NCI-H748 (cell line): ENCODE data around the gene TFCP2L1.

Experiments used
- DNase-seq: peaks from one replicate; lab custom pipeline; 2025; ENCODE audit not compliant: unreplicated experiment; lab: John Stamatoyannopoulos, UW

Gene TFCP2L1

DNA sequence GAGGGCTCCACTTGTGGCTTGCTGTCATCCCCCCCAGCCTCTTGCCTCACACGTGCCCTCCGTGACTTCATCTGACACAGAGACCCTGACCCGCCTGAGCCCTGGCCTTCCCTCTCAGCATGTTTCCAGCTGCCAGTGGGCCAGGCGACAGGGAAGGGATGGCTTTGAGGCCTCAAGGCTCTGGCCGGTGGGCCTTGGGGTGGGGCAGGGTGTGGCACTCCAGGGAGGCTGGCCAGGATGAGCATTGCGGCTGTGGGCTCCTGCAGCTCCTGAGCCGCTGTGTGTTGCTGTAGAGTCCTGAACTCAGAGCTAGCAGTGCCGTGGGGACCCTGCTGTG is 85.0 kb downstream of the TFCP2L1 start:
- DNase-seq = no peak

DNA sequence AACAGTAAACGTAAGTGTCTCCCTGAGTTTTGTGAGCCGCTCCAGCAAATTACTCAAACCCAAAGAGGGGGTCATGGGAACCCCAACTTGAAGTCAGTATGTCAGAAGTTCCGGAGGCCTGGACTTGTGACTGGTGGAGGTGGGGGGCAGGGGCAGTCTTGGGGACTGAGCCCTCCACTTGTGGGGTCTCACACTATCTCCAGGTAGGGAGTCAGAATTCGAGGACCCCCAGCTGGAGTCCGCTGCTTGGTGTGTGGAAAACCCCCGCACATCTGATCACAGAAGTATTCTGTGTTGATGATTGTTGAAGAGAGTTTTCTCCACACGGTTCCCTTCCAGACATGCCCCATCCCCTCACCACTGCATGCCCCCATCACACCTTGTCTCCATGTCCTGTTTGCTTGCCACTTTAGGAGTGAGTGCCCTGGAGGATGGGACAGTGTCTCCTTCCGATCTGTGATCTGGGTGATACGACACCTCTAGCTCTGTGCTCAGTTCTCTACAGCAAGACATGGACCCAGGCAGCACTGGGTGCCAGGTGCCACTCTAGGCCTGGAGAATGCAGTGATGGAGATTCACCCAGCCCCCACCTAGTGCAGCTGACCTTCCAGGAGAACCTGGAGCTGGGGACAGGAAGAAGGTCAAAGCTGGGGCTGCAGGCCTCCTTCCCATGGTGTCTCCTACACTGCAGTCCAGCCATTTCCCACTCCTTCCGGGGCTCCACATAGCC is 85.6 kb downstream of the TFCP2L1 start:
- DNase-seq = no peak

- no peak for DNase-seq
Observed at GRCh38 chr2:121197369-121198091, 87.5 kb downstream of the TFCP2L1 start.

GRCh38 chr2:121196849-121197155 is 88.2 kb downstream of the TFCP2L1 start:
- no peak for DNase-seq

DNA sequence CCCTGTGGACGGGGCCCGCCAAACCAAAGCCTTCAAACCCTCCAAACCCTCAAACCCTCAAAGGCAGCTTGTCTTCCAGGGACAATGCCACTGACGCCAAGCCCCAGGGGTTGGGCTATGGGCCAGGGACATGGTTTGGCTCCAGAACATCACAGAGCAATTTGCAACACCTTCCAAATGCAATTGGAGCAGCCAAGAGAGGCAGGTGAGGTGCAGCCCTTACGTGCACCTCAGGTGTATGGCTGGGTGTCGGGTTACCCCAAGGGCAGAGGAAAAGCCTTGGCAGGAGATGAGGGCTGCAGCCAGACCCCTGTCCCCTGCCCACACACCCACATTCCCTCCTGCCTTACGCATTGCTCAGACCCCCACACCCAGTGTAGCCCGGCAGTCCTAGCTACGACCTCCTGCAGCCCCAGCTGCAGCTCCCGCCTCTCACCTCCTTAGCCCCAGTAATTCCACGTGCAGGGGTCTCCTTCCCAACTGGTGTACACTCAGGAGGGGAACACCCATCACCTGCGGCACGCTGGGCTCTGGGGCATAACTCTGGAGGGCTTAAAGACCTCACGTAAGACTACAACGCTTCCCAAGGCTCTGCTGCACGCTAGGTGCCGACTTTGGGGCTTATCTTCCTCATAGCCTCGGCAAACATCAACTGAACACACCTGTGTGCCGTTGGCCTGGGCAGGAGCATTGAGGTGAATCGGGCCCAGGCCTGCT is 88.7 kb downstream of the TFCP2L1 start:
- peak; percentile 14 for DNase-seq

DNA sequence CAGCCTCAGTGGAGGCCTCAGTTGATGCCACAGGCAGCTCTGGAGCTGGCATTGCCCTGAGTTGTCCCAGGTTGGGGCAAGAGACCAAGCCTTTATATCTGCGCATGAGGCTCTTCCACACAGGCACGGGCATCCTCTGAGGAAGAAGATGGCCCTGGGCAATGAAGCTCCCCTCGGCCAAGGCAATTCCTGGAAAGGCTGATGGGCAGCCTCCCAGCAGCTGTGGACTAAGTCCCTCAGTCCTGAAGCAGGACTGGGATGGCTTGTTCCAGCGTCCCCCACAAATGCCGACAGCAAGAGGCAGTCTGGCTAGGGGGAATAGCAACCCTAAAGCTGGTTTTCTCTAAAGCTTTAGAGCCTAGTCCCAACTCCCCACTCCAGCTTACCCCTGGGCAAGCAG is 90.0 kb downstream of the TFCP2L1 start:
- DNase-seq = no peak

GRCh38 chr2:121194626-121195025 is 90.4 kb downstream of the TFCP2L1 start:
- DNase-seq = no peak

- no peak for DNase-seq
Observed at GRCh38 chr2:121193185-121193584, 91.8 kb downstream of the TFCP2L1 start.

DNA sequence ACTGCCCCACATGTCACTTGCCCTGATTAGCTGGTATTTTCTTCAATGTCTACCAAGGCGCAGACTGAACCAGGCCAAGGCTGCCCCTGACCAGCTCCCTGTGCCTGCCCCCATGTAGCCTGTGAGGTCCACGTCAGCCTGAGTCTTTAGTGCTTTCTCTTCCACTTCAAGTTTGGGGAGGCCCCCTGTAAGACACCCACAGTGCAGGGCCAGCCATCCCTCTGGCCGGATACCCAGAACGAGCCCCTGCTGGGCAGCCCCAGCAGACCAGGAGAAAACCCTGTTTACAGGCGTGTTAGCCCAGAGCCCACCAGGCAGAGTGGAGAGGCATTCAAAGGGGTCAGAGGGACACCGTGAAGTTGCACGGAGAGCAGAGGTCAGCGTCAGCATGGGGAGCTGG is 92.4 kb downstream of the TFCP2L1 start:
- no peak for DNase-seq

GRCh38 chr2:121191191-121192170 is 93.5 kb downstream of the TFCP2L1 start:
- DNase-seq = no peak

GRCh38 chr2:121189661-121190381 is 95.2 kb downstream of the TFCP2L1 start:
- no peak for DNase-seq

- DNase-seq = no peak
Observed at GRCh38 chr2:121189011-121189410, 96.0 kb downstream of the TFCP2L1 start.

GRCh38 chr2:121187982-121188411 is 97.0 kb downstream of the TFCP2L1 start:
- no peak for DNase-seq

GRCh38 chr2:121187351-121187981 is 97.5 kb downstream of the TFCP2L1 start:
- no peak for DNase-seq

DNA sequence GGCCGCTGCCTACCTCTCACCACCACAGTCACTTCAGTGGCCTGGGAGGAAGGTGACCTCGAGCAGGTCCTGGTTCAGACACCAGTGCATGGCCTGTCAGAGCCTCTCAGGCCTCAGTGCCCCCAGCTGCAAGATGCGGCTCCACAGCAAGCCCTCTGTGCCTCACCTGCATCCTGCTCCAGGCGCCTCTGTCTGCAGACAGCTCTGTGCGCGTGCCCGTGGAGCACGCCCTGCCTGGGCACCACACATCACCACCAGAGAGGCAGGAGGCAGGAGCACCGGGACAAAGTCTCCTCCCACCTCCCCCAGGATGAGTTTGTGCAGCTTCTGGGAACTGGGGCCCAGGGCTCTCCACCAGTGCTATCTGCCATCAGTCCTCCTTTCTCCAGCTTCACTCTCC is 98.7 kb downstream of the TFCP2L1 start:
- peak; percentile 63 for DNase-seq

DNA sequence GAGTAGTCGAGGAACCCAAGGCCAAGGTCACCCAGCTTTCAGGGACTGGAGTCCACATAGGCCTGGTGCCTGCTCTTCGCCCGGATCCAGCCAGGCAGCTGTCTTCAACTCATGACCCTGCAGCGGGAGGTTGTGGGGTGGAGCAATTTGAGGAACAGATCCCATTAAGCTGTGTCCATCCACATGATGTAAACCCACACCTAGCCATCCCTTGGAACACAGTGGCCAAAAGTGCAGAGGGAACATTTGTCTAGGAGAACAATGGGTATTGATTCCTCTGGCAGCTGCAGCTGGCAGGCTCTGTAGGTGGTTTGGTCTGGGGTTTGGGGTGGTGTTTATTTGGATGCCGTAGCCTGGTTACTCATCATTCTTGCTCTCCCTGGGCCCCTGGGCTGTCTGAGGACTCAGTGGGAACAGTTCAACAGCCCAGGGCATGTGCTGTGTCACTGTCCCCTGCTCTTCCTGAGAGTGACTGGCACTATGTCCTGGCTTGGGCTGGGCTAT is 99.4 kb downstream of the TFCP2L1 start:
- peak; percentile 94 for DNase-seq

DNA sequence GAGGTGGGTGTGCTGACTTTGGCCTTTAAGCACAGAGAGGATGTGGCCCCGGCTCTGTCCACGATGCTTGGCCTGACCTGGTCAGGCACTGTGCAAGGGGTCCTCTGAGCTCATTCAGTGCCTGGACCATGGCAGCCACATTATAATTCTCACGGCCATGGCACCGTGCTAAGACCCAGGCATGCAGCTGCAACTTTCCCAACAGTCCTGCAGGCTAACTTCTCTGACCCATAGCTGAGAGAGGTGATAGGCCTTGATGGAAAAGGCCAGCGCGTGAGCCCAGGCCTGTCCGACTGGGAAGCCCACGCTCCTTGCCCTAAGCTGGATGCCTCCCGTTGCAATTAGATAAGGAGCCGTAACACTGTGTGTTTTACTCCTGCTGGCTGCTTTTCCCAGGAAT is 99.9 kb downstream of the TFCP2L1 start:
- DNase-seq = no peak

DNA sequence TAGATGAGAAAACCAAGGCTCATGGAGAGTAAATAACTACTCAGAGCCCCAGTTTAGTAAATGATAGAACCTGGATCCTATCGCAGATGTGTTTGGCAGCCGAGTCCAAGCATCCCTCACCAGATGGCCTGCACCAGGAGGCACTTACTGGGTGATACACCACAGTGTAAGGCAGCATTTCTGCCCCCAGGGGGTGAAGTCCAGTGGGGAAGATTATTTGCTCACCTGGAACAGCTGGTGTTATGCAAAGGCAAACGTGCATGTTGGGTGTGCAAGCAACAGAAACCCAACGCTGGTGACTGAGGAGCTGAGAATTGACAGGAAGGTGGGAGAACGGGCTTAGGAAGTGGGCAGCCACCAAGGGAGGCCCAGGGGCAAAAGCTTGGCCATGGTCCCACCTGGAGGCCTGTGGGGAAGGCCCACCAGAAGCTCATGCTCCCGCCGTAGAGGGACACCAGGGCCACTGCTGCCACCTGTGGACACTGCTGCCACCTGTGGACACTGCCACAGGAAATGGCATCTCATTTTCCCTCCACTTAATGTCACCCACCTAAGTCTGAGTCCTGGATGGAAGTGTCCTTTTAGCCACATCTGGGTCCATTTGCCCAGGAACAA is 100.6 kb downstream of the TFCP2L1 start:
- peak; percentile 37 for DNase-seq

GRCh38 chr2:121182520-121182919 is 102.5 kb downstream of the TFCP2L1 start:
- no peak for DNase-seq
